ENCODE data around the gene IRX4.
"Not testable (repeated sequence)": the region's sequence is repeated elsewhere in the genome, so short reads cannot be mapped to it uniquely, and the experiment has no call there.

IRX4 gene

DNA sequence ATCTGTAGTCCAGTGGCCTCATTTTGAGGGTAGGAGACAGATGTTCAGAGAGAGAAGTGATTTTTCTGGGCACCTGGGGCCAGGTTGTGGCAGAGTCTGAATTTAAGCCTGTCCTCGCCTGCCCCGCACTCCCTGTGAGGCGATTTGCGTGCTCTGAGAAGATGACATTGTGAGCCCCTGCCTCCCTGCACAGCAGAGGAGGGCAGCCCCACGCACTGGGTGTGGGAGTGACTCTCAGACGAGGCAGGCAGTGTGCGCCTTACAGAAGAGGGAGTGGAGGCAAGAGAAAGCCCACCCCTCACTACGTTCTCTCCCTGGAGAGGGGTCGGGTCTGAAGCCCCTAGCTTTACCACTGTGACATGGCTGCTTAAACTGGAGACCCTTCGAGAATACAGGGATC, 35.7 kb downstream of the IRX4 start:
- H3K9me3 ChIP-seq (ENCODE audit: control insufficient read depth, low read length), result no peaks in the 10 kb centered on the region
- H3K4me3 ChIP-seq (ENCODE audit: low read depth, low read length), result no peak overlapping the region
- H3K9ac ChIP-seq, result no peak overlapping the region
- H3K27me3 ChIP-seq (ENCODE audit: control insufficient read depth, insufficient read depth, low read length), result peaks cover 4% of the 10 kb centered on the region
- H3K27ac ChIP-seq, result no peak overlapping the region
- no peak overlapping the region for H3K4me2 ChIP-seq (ENCODE audit: low read length)
- no peak overlapping the region for H2AFZ ChIP-seq
- H3K36me3 ChIP-seq (ENCODE audit: control insufficient read depth, insufficient read depth, low read length), result no peaks in the 10 kb centered on the region
- H3K4me1 ChIP-seq, result no peaks in the 10 kb centered on the region
- H3K79me2 ChIP-seq, result no peaks in the 10 kb centered on the region
- TF ChIP-seq, protein P1, sequence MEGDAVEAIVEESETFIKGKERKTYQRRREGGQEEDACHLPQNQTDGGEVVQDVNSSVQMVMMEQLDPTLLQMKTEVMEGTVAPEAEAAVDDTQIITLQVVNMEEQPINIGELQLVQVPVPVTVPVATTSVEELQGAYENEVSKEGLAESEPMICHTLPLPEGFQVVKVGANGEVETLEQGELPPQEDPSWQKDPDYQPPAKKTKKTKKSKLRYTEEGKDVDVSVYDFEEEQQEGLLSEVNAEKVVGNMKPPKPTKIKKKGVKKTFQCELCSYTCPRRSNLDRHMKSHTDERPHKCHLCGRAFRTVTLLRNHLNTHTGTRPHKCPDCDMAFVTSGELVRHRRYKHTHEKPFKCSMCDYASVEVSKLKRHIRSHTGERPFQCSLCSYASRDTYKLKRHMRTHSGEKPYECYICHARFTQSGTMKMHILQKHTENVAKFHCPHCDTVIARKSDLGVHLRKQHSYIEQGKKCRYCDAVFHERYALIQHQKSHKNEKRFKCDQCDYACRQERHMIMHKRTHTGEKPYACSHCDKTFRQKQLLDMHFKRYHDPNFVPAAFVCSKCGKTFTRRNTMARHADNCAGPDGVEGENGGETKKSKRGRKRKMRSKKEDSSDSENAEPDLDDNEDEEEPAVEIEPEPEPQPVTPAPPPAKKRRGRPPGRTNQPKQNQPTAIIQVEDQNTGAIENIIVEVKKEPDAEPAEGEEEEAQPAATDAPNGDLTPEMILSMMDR (IDR thresholded peaks at IDR 0.05), result no peak

DNA sequence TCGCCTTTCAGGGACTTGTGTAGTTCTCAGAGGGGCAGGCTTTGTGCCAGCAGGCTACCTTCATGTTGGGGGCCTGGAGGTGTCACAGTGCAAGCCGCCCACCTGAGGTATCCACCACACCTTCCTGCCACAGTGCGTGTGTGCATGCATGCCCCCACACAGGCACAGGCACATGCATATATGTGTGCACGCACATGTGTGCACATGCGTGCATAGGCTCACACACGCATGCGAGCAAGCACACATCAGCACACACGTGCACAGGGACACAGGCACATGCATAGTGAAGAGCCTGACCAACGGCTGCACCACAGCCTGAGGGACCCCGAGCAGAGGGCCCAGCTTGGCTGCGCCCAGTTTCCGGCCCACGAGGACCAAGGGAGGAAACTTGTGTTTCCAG, 36.1 kb downstream of the IRX4 start:
- Histone ChIP-seq H3K4me1 (no peaks in the 10 kb centered on the region), H3K27ac (no peak overlapping the region), H3K27me3 (ENCODE audit: control insufficient read depth, insufficient read depth, low read length) (peaks cover 4% of the 10 kb centered on the region), H3K9ac (no peak overlapping the region), H3K36me3 (ENCODE audit: control insufficient read depth, insufficient read depth, low read length) (no peaks in the 10 kb centered on the region), H2AFZ (no peak overlapping the region), H3K79me2 (no peaks in the 10 kb centered on the region), H3K4me3 (ENCODE audit: low read depth, low read length) (no peak overlapping the region), H3K9me3 (ENCODE audit: control insufficient read depth, low read length) (no peaks in the 10 kb centered on the region), H3K4me2 (ENCODE audit: low read length) (no peak overlapping the region)
- TF ChIP-seq, protein P1 (IDR thresholded peaks at IDR 0.05), result no peak

DNA sequence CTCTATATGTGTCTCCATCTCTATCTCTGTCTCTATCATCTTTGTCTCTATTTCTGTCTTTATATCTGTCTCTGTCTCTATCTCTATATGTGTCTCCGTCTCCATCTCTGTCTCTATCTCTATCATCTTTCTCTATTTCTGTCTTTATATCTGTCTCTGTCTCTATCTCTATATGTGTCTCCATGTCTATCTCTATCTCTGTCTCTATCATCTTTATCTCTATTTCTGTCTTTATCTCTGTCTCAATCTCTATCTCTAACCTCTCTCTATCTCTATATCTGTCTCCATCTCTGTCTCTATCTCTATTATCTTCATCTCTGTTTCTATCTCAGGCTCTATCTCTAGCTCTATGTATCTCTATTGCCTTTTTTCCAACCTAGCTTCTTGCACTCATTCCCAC, 37.0 kb downstream of the IRX4 start:
- Histone ChIP-seq H3K4me1 (no peaks in the 10 kb centered on the region), H3K9ac (no peak overlapping the region), H3K36me3 (ENCODE audit: control insufficient read depth, insufficient read depth, low read length) (no peaks in the 10 kb centered on the region), H3K9me3 (ENCODE audit: control insufficient read depth, low read length) (no peaks in the 10 kb centered on the region), H3K27me3 (ENCODE audit: control insufficient read depth, insufficient read depth, low read length) (peaks cover 4% of the 10 kb centered on the region), H3K4me3 (ENCODE audit: low read depth, low read length) (no peak overlapping the region), H3K27ac (no peak overlapping the region), H2AFZ (no peak overlapping the region), H3K79me2 (no peaks in the 10 kb centered on the region), H3K4me2 (ENCODE audit: low read length) (no peak overlapping the region)
- TF ChIP-seq, protein P1 (IDR thresholded peaks at IDR 0.05), result no peak

- no peak overlapping the region for H3K9ac ChIP-seq
- no peak overlapping the region for H3K4me3 ChIP-seq (ENCODE audit: low read depth, low read length)
- peaks cover 4% of the 10 kb centered on the region for H3K27me3 ChIP-seq (ENCODE audit: control insufficient read depth, insufficient read depth, low read length)
- no peaks in the 10 kb centered on the region for H3K36me3 ChIP-seq (ENCODE audit: control insufficient read depth, insufficient read depth, low read length)
- TF ChIP-seq, protein P1 (IDR thresholded peaks at IDR 0.05), result no peak
- no peak overlapping the region for H2AFZ ChIP-seq
- H3K4me1 ChIP-seq, result no peaks in the 10 kb centered on the region
- H3K27ac ChIP-seq, result no peak overlapping the region
- no peaks in the 10 kb centered on the region for H3K79me2 ChIP-seq
- no peaks in the 10 kb centered on the region for H3K9me3 ChIP-seq (ENCODE audit: control insufficient read depth, low read length)
- no peak overlapping the region for H3K4me2 ChIP-seq (ENCODE audit: low read length)
These were observed 37.9 kb downstream of the IRX4 start for GRCh38 chr5:1844708-1845436.

DNA sequence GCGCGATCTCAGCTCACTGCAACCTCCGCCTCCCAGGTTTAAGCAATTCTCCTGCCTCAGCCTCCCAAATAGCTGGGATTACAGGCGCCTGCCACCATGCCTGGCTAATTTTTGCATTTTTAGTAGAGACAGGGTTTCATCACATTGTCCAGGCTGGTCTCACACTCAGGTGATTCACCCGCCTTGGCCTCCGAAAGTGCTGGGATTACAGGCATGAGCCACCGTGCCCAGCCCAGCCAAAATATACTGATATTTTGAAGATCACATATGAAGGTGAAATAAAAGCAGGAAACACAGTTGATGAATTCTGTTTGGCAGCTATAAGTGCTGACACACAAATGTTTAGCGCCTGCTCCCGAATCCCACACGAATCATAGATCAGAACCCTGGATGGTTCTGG, 39.0 kb downstream of the IRX4 start:
- not testable (repeated sequence) for H3K79me2 ChIP-seq; H3K9ac ChIP-seq; H3K27me3 ChIP-seq (ENCODE audit: control insufficient read depth, insufficient read depth, low read length); H3K4me2 ChIP-seq (ENCODE audit: low read length); H3K4me3 ChIP-seq (ENCODE audit: low read depth, low read length); H3K36me3 ChIP-seq (ENCODE audit: control insufficient read depth, insufficient read depth, low read length); H2AFZ ChIP-seq; H3K4me1 ChIP-seq; H3K27ac ChIP-seq; H3K9me3 ChIP-seq (ENCODE audit: control insufficient read depth, low read length)
